IMR-90 (cell line): Measurements from ENCODE around the gene GCKR. TPM values are rescaled to one million over a fixed set of nuclear protein-coding genes. Genes with fewer than 3 reads are reported as not detected.

Source experiments
- ATAC-seq: fragments of 200-7000 bp; cut with Tn5 transposase; 2 replicates; pipeline ENCODE4 v1.9.1; 2020; ENCODE audit warnings: low read depth, mild to moderate bottlenecking, moderate library complexity
- BruUV-seq: library from RNA; stranded (reverse); fragments of 400-500 nt; replicated peaks from 2 replicates; lab custom pipeline; 2021; lab: Mats Ljungman, UMichigan
- CTCF ChIA-PET: fragments of 300-600 bp; formaldehyde crosslinking; extraction: SDS; loops from one replicate; lab custom pipeline; 2021; ENCODE audit warnings: antibody characterized with exemption; lab: Yijun Ruan, JAX
- POLR2A ChIA-PET: fragments of 300-600 bp; sonication (Branson Sonifier 250); formaldehyde crosslinking; loops from one replicate; lab custom pipeline; 2022; ENCODE audit warnings: antibody characterized with exemption; ENCODE audit not compliant: unreplicated experiment; lab: Charles Lee
- DNase-seq: peaks from one replicate; pipeline ENCODE4 v3.0.0; 2013
- H2AFZ ChIP-seq: replicated peaks from 2 replicates; pipeline ENCODE3; 2013; ENCODE audit warnings: low read length, mild to moderate bottlenecking; ENCODE audit not compliant: poor library complexity
- H2AK5ac ChIP-seq: 2 replicates; pipeline ENCODE4 v1.6.1; 2013; ENCODE audit warnings: low read depth, low read length, inconsistent platforms
- H2AK9ac ChIP-seq: replicated peaks from 2 replicates; pipeline ENCODE3; 2013; ENCODE audit warnings: mild to moderate bottlenecking, low read depth, low read length, moderate library complexity; ENCODE audit not compliant: poor library complexity
- H2BK120ac ChIP-seq: 2 replicates; pipeline ENCODE4 v1.6.1; 2013; ENCODE audit warnings: low read depth, low read length, inconsistent platforms
- H2BK15ac ChIP-seq: 3 replicates; pipeline ENCODE4 v1.6.1; 2013; ENCODE audit warnings: low read depth, low read length, inconsistent platforms
- H2BK20ac ChIP-seq: 2 replicates; pipeline ENCODE4 v1.6.1; 2013; ENCODE audit warnings: low read depth, mild to moderate bottlenecking, inconsistent platforms, low read length, moderate library complexity
- H2BK5ac ChIP-seq: 2 replicates; pipeline ENCODE4 v1.6.1; 2013; ENCODE audit warnings: mild to moderate bottlenecking, low read depth, low read length, inconsistent platforms; ENCODE audit not compliant: poor library complexity, severe bottlenecking
- H3K14ac ChIP-seq: replicated peaks from 2 replicates; pipeline ENCODE4 v1.6.1; 2013; ENCODE audit warnings: low read depth, low read length, inconsistent platforms
- H3K18ac ChIP-seq: 2 replicates; pipeline ENCODE4 v1.6.1; 2013; ENCODE audit warnings: low read depth, low read length, control low read depth
- H3K23ac ChIP-seq: 2 replicates; pipeline ENCODE4 v1.6.1; 2013; ENCODE audit warnings: low read depth, low read length, inconsistent platforms
- H3K27ac ChIP-seq: 2 replicates; pipeline ENCODE4 v1.5.1; 2013; ENCODE audit warnings: mild to moderate bottlenecking, control low read depth, low read length; ENCODE audit not compliant: insufficient read depth
- H3K27me3 ChIP-seq: 2 replicates; pipeline ENCODE4 v1.6.1; 2013; ENCODE audit warnings: low read length; ENCODE audit not compliant: control insufficient read depth, insufficient read depth
- H3K36me3 ChIP-seq: 2 replicates; pipeline ENCODE4 v1.6.1; 2013; ENCODE audit warnings: low read length, mixed read lengths; ENCODE audit not compliant: control insufficient read depth, insufficient read depth
- H3K4ac ChIP-seq: 2 replicates; pipeline ENCODE4 v1.6.1; 2013; ENCODE audit warnings: low read depth, low read length, inconsistent platforms
- H3K4me1 ChIP-seq: 2 replicates; pipeline ENCODE4 v1.6.1; 2013; ENCODE audit warnings: low read length, mixed read lengths; ENCODE audit not compliant: control insufficient read depth, insufficient read depth
- H3K4me2 ChIP-seq: 2 replicates; pipeline ENCODE4 v1.6.1; 2013; ENCODE audit warnings: low read depth, mild to moderate bottlenecking, control low read depth, low read length, moderate library complexity
- H3K4me3 ChIP-seq: 2 replicates; pipeline ENCODE4 v1.5.1; 2013; ENCODE audit warnings: low read depth, mild to moderate bottlenecking, control low read depth, low read length, moderate library complexity; ENCODE audit not compliant: insufficient read depth
- H3K56ac ChIP-seq: 2 replicates; pipeline ENCODE4 v1.6.1; 2013; ENCODE audit warnings: low read length, inconsistent platforms; ENCODE audit not compliant: insufficient read depth; ENCODE audit errors: extremely low read depth
- H3K79me1 ChIP-seq, 2 experiments: 2 replicates each; pipeline ENCODE4 v1.6.1; 2013; ENCODE audit warnings: low read length in 2 of 2, inconsistent platforms in 1 of 2, low read depth in 1 of 2
- H3K9ac ChIP-seq: 2 replicates; pipeline ENCODE4 v1.6.1; 2013; ENCODE audit warnings: low read depth, low read length, control low read depth
- H3K9me1 ChIP-seq: 2 replicates; pipeline ENCODE4 v1.6.1; 2013; ENCODE audit warnings: low read length, inconsistent platforms; ENCODE audit not compliant: insufficient read depth
- H3K9me3 ChIP-seq: 2 replicates; pipeline ENCODE4 v1.6.1; 2013; ENCODE audit warnings: low read length; ENCODE audit not compliant: control insufficient read depth, insufficient read depth
- H4K20me1 ChIP-seq: 2 replicates; pipeline ENCODE4 v1.6.1; 2013; ENCODE audit warnings: low read length, inconsistent platforms; ENCODE audit not compliant: insufficient read depth
- H4K5ac ChIP-seq: 2 replicates; pipeline ENCODE4 v1.6.1; 2013; ENCODE audit warnings: mild to moderate bottlenecking, low read depth, low read length, control low read depth
- H4K8ac ChIP-seq, 2 experiments: 2 replicates each; pipeline ENCODE4 v1.6.1; 2013; ENCODE audit warnings: low read depth in 2 of 2, low read length in 2 of 2, control low read depth in 1 of 2, inconsistent platforms in 1 of 2
- H4K91ac ChIP-seq: 2 replicates; pipeline ENCODE4 v1.6.1; 2013; ENCODE audit warnings: low read depth, low read length, inconsistent platforms; ENCODE audit not compliant: insufficient read depth
- MXI1 ChIP-seq: IDR thresholded peaks from 2 replicates; pipeline ENCODE4 v1.6.1; 2012; ENCODE audit warnings: low read depth, mild to moderate bottlenecking, low read length, moderate library complexity, borderline replicate concordance
- USF2 ChIP-seq: fragments of 150-350 bp; IDR thresholded peaks from 2 replicates; pipeline ENCODE4 v1.6.1; 2017; ENCODE audit warnings: mild to moderate bottlenecking, antibody characterized with exemption, low read length, low read depth
- WGBS, 2 experiments: methylation state at CpG; one replicate each; pipeline versions ENCODE4 v1.1.5 to v1.1.7; 2013; ENCODE audit warnings: missing lambda C conversion rate in 2 of 2; ENCODE audit not compliant: insufficient read length in 1 of 2; ENCODE audit errors: extremely low coverage in 2 of 2; 5-methylcytosine and 5-hydroxymethylcytosine counted together
- dilution Hi-C: fragments of 300-500 bp; cut with HindIII; formaldehyde crosslinking; loops from one replicate; pipeline ENCODE4 v1.14.3; 2018; ENCODE audit warnings: low sequenced_read_pairs; ENCODE audit not compliant: unreplicated experiment
- in situ Hi-C: fragments of 300-500 bp; cut with MboI; formaldehyde crosslinking; loops from 3 replicates; pipeline ENCODE4 v1.14.3; 2019; ENCODE audit warnings: low sequenced_read_pairs, inconsistent platforms, mixed read lengths
- intact Hi-C: fragments of 100-400 bp; cut with micrococcal nuclease; formaldehyde crosslinking; loops from 2 replicates; pipeline ENCODE4 v1.10.0; 2022
- polyA plus RNA-seq, 3 experiments: library from polyadenylated mRNA; depleted of rRNA; stranded (reverse); fragments of >200 nt; gene quantifications; 2 replicates each; pipeline ENCODE4 v1.2.3, GENCODE V29; 2012; ENCODE audit warnings: low replicate concordance in 1 of 3
- total RNA-seq: library from RNA; depleted of rRNA; stranded (reverse); fragments of >200 nt; gene quantifications from 2 replicates; pipeline ENCODE4 v1.2.3, GENCODE V29; 2012

The GCKR gene
- total and polyA plus RNA-seq, 2 of the 4 experiments (the other 2 are of a cell fraction) = under 0.01 to 0.41 TPM

- peaks cover 6% of the 10 kb centered on the region for H3K27me3 ChIP-seq
- H3K79me1 ChIP-seq = no peaks in the 10 kb centered on the region
- no peak overlapping the region for H3K23ac ChIP-seq
- H3K9me3 ChIP-seq = no peaks in the 10 kb centered on the region
- ChIA-PET CTCF (no interaction called here), POLR2A (no interaction called here)
- in situ Hi-C loops = no loop called here
- H2AK5ac ChIP-seq = no peak overlapping the region
- TF ChIP-seq MXI1 (no peak), USF2 (no peak)
- dilution Hi-C loops = no loop called here
- H3K56ac ChIP-seq = no peak overlapping the region
- no peaks in the 10 kb centered on the region for H4K20me1 ChIP-seq
- H2AK9ac ChIP-seq = no peak overlapping the region
- no peak overlapping the region for H2BK15ac ChIP-seq
- H4K5ac ChIP-seq = no peak overlapping the region
- no peaks in the 10 kb centered on the region for H3K4me1 ChIP-seq
- no peak overlapping the region for H3K4ac ChIP-seq
- no peak overlapping the region for H2BK5ac ChIP-seq
- no peaks in the 10 kb centered on the region for H3K36me3 ChIP-seq
- DNase-seq (no peak), ATAC-seq (no peak)
- no peak overlapping the region for H3K4me2 ChIP-seq
- no peak overlapping the region for H3K4me3 ChIP-seq
- no peak overlapping the region for H2BK20ac ChIP-seq
- intact Hi-C loops = no loop called here
- H4K91ac ChIP-seq = no peak overlapping the region
- no peak overlapping the region for H4K8ac ChIP-seq
- no peak overlapping the region for H2AFZ ChIP-seq
- BruUV-seq = no TSS peak
- no peak overlapping the region for H3K9ac ChIP-seq
- no peak overlapping the region for H3K14ac ChIP-seq
- no peaks in the 10 kb centered on the region for H3K9me1 ChIP-seq
- H2BK120ac ChIP-seq = no peak overlapping the region
- no peak overlapping the region for H3K27ac ChIP-seq
- H3K18ac ChIP-seq = no peak overlapping the region
- WGBS, 2 experiments = no CpG with 5 or more reads among the region's 2 CpGs
These were observed 35.3 kb downstream of the GCKR start for GRCh38 chr2:27531983-27532382.
